HEK293 (cell line): ENCODE results near the gene MSRB3.

Source experiments
- ATF2 ChIP-seq: fragments of 450-650 bp; formaldehyde crosslinking; IDR thresholded peaks from 2 replicates; pipeline ENCODE4 v1.5.1; 2016; ENCODE audit warnings: missing biosample characterization, missing genetic modification characterization, low read depth
- EGR2 ChIP-seq: fragments of 450-650 bp; formaldehyde crosslinking; IDR thresholded peaks from 2 replicates; pipeline ENCODE4 v1.5.1; 2016; ENCODE audit warnings: low read depth, missing biosample characterization, missing genetic modification characterization
- OSR2 ChIP-seq: fragments of 450-650 bp; formaldehyde crosslinking; IDR thresholded peaks from 2 replicates; pipeline ENCODE4 v1.5.1; 2016; ENCODE audit warnings: missing biosample characterization, missing genetic modification characterization
- PBX3 ChIP-seq: sonication (generic); formaldehyde crosslinking; IDR thresholded peaks from 2 replicates; pipeline ENCODE4 v1.8.1; 2022; ENCODE audit warnings: mild to moderate bottlenecking, moderate library complexity, missing genetic modification reagents
- TCF7L2 ChIP-seq: IDR thresholded peaks from 2 replicates; pipeline ENCODE4 v1.6.1; 2011; ENCODE audit warnings: low read depth, mild to moderate bottlenecking, inconsistent platforms, low read length, moderate library complexity, borderline replicate concordance
- ZBTB20 ChIP-seq: fragments of 450-650 bp; formaldehyde crosslinking; IDR thresholded peaks from 2 replicates; pipeline ENCODE4 v1.5.1; 2016; ENCODE audit warnings: missing biosample characterization, missing genetic modification characterization
- ZBTB21 ChIP-seq: fragments of 450-650 bp; formaldehyde crosslinking; IDR thresholded peaks from 2 replicates; pipeline ENCODE4 v1.5.1; 2017; ENCODE audit warnings: missing biosample characterization, missing genetic modification characterization
- ZFP3 ChIP-seq: fragments of 450-650 bp; formaldehyde crosslinking; IDR thresholded peaks from 2 replicates; pipeline ENCODE4 v1.5.1; 2016; ENCODE audit warnings: low read depth, missing biosample characterization, missing genetic modification characterization
- ZFP37 ChIP-seq: fragments of 450-650 bp; formaldehyde crosslinking; IDR thresholded peaks from 2 replicates; pipeline ENCODE4 v1.5.1; 2016; ENCODE audit warnings: missing biosample characterization, missing genetic modification characterization
- ZNF2 ChIP-seq: fragments of 450-650 bp; formaldehyde crosslinking; IDR thresholded peaks from 2 replicates; pipeline ENCODE4 v1.5.1; 2016; ENCODE audit warnings: missing biosample characterization, missing genetic modification characterization
- ZNF24 ChIP-seq: fragments of 450-650 bp; formaldehyde crosslinking; IDR thresholded peaks from 2 replicates; pipeline ENCODE4 v1.5.1; 2016; ENCODE audit warnings: missing biosample characterization, missing genetic modification characterization
- ZNF311 ChIP-seq: fragments of 450-650 bp; formaldehyde crosslinking; IDR thresholded peaks from 2 replicates; pipeline ENCODE4 v1.5.1; 2017; ENCODE audit warnings: missing biosample characterization, missing genetic modification characterization, borderline replicate concordance
- ZNF335 ChIP-seq: fragments of 450-650 bp; formaldehyde crosslinking; conservative IDR thresholded peaks from 2 replicates; pipeline ENCODE4 v1.5.1; 2016; ENCODE audit warnings: missing biosample characterization, missing genetic modification characterization
- ZNF366 ChIP-seq: fragments of 450-650 bp; formaldehyde crosslinking; conservative IDR thresholded peaks from 2 replicates; pipeline ENCODE4 v1.5.1; 2016; ENCODE audit warnings: missing biosample characterization, missing genetic modification characterization
- ZNF558 ChIP-seq: fragments of 450-650 bp; formaldehyde crosslinking; IDR thresholded peaks from 2 replicates; pipeline ENCODE4 v1.5.1; 2016; ENCODE audit warnings: missing biosample characterization, missing genetic modification characterization
- ZNF792 ChIP-seq: fragments of 450-650 bp; formaldehyde crosslinking; IDR thresholded peaks from 2 replicates; pipeline ENCODE4 v1.5.1; 2016; ENCODE audit warnings: missing biosample characterization, missing genetic modification characterization
- ZXDB ChIP-seq: fragments of 450-650 bp; formaldehyde crosslinking; IDR thresholded peaks from 2 replicates; pipeline ENCODE4 v1.5.1; 2016; ENCODE audit warnings: missing biosample characterization, missing genetic modification characterization
- TF ChIP-seq, protein P1 (sequence below): fragments of 450-650 bp; formaldehyde crosslinking; IDR thresholded peaks from 2 replicates; pipeline ENCODE4 v1.5.1; 2016; ENCODE audit warnings: missing biosample characterization, missing genetic modification characterization, borderline replicate concordance
- TF ChIP-seq, protein P2 (sequence below): fragments of 450-650 bp; formaldehyde crosslinking; conservative IDR thresholded peaks from 2 replicates; pipeline ENCODE4 v1.5.1; 2016; ENCODE audit warnings: low read depth, missing biosample characterization, missing genetic modification characterization
- TF ChIP-seq, protein P3 (sequence below): fragments of 450-650 bp; formaldehyde crosslinking; IDR thresholded peaks from 2 replicates; pipeline ENCODE4 v1.5.1; 2017; ENCODE audit warnings: missing biosample characterization, missing genetic modification characterization
- TF ChIP-seq, protein P4 (sequence below): fragments of 450-650 bp; IDR thresholded peaks from 2 replicates; pipeline ENCODE4 v1.5.1; 2018; ENCODE audit warnings: missing biosample characterization, mild to moderate bottlenecking, missing genetic modification characterization

The MSRB3 gene

DNA sequence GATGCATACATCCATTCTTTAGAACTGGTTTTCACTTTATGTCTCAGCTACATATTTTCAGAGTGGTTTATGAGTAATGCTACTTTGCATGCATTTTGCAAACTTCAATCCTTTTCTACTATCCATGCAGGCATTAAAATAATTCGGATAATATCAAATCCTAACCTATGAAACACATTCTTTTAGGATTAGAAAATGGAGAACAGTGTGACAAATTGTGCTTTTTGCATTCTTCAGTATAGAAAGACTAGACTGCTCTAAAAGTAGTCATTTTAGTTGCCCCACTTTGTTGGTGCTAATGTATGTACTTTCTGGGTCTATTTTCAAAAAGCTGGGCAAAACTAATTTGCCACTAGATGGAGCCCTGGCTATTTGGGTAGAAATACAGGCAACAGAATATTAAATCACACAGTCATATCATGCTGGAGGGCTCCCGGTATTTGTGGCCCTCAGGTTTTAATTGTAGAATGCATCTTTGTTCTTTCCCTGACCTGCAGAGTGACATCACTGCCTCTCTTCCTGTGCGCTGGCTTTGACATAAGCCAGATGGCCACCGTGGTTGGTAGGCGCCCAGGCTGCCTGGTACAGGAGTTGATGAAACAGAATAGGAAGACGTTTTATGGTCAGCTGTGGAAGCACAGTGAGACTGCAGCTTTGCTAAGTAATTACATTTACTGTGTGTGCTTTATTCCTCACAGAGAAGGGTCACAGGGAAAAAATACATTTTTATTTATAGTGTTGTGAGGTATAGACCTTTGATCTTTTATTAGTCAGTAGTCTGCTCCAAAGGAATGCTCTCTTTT, 28.1 kb downstream of the MSRB3 start (continued):
- no peak for TF ChIP-seq ZNF792 (tag by site-specific recombination)
- TF ChIP-seq ZNF335 (tag by site-specific recombination) = peak; percentile 69
- TF ChIP-seq, protein P1, sequence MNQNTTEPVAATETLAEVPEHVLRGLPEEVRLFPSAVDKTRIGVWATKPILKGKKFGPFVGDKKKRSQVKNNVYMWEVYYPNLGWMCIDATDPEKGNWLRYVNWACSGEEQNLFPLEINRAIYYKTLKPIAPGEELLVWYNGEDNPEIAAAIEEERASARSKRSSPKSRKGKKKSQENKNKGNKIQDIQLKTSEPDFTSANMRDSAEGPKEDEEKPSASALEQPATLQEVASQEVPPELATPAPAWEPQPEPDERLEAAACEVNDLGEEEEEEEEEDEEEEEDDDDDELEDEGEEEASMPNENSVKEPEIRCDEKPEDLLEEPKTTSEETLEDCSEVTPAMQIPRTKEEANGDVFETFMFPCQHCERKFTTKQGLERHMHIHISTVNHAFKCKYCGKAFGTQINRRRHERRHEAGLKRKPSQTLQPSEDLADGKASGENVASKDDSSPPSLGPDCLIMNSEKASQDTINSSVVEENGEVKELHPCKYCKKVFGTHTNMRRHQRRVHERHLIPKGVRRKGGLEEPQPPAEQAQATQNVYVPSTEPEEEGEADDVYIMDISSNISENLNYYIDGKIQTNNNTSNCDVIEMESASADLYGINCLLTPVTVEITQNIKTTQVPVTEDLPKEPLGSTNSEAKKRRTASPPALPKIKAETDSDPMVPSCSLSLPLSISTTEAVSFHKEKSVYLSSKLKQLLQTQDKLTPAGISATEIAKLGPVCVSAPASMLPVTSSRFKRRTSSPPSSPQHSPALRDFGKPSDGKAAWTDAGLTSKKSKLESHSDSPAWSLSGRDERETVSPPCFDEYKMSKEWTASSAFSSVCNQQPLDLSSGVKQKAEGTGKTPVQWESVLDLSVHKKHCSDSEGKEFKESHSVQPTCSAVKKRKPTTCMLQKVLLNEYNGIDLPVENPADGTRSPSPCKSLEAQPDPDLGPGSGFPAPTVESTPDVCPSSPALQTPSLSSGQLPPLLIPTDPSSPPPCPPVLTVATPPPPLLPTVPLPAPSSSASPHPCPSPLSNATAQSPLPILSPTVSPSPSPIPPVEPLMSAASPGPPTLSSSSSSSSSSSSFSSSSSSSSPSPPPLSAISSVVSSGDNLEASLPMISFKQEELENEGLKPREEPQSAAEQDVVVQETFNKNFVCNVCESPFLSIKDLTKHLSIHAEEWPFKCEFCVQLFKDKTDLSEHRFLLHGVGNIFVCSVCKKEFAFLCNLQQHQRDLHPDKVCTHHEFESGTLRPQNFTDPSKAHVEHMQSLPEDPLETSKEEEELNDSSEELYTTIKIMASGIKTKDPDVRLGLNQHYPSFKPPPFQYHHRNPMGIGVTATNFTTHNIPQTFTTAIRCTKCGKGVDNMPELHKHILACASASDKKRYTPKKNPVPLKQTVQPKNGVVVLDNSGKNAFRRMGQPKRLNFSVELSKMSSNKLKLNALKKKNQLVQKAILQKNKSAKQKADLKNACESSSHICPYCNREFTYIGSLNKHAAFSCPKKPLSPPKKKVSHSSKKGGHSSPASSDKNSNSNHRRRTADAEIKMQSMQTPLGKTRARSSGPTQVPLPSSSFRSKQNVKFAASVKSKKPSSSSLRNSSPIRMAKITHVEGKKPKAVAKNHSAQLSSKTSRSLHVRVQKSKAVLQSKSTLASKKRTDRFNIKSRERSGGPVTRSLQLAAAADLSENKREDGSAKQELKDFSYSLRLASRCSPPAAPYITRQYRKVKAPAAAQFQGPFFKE = no peak
- peak; percentile 24; the same call in 1 of the 2 replicates for TF ChIP-seq ATF2 (tag by site-specific recombination)
- peak; percentile 86 for TF ChIP-seq ZBTB21 (tag by site-specific recombination)
- no peak for TF ChIP-seq EGR2 (tag by site-specific recombination)
- TF ChIP-seq ZNF24 = 0 out of 2 replicates have a peak, but pooled peaks have one; percentile 37
- TF ChIP-seq OSR2 (tag by site-specific recombination) = peak; percentile 76
- 0 out of 2 replicates have a peak, but pooled peaks have one; percentile 25 for TF ChIP-seq ZXDB (tag by site-specific recombination)
- peak; percentile 43; the same call in 1 of the 2 replicates for TF ChIP-seq ZBTB20 (tag by site-specific recombination)
- TF ChIP-seq, protein P2, sequence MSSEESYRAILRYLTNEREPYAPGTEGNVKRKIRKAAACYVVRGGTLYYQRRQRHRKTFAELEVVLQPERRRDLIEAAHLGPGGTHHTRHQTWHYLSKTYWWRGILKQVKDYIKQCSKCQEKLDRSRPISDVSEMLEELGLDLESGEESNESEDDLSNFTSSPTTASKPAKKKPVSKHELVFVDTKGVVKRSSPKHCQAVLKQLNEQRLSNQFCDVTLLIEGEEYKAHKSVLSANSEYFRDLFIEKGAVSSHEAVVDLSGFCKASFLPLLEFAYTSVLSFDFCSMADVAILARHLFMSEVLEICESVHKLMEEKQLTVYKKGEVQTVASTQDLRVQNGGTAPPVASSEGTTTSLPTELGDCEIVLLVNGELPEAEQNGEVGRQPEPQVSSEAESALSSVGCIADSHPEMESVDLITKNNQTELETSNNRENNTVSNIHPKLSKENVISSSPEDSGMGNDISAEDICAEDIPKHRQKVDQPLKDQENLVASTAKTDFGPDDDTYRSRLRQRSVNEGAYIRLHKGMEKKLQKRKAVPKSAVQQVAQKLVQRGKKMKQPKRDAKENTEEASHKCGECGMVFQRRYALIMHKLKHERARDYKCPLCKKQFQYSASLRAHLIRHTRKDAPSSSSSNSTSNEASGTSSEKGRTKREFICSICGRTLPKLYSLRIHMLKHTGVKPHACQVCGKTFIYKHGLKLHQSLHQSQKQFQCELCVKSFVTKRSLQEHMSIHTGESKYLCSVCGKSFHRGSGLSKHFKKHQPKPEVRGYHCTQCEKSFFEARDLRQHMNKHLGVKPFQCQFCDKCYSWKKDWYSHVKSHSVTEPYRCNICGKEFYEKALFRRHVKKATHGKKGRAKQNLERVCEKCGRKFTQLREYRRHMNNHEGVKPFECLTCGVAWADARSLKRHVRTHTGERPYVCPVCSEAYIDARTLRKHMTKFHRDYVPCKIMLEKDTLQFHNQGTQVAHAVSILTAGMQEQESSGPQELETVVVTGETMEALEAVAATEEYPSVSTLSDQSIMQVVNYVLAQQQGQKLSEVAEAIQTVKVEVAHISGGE (tag by site-specific recombination) = no peak
- no peak for TF ChIP-seq ZNF311 (tag by site-specific recombination)
- TF ChIP-seq, protein P3, sequence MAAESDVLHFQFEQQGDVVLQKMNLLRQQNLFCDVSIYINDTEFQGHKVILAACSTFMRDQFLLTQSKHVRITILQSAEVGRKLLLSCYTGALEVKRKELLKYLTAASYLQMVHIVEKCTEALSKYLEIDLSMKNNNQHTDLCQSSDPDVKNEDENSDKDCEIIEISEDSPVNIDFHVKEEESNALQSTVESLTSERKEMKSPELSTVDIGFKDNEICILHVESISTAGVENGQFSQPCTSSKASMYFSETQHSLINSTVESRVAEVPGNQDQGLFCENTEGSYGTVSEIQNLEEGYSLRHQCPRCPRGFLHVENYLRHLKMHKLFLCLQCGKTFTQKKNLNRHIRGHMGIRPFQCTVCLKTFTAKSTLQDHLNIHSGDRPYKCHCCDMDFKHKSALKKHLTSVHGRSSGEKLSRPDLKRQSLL (tag by site-specific recombination) = 0 out of 2 replicates have a peak, but pooled peaks have one; percentile 18
- TF ChIP-seq, protein P4, sequence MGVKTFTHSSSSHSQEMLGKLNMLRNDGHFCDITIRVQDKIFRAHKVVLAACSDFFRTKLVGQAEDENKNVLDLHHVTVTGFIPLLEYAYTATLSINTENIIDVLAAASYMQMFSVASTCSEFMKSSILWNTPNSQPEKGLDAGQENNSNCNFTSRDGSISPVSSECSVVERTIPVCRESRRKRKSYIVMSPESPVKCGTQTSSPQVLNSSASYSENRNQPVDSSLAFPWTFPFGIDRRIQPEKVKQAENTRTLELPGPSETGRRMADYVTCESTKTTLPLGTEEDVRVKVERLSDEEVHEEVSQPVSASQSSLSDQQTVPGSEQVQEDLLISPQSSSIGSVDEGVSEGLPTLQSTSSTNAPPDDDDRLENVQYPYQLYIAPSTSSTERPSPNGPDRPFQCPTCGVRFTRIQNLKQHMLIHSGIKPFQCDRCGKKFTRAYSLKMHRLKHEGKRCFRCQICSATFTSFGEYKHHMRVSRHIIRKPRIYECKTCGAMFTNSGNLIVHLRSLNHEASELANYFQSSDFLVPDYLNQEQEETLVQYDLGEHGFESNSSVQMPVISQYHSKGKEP = peak; percentile 53; the same call in 1 of the 2 replicates
- no peak for TF ChIP-seq PBX3 (CRISPR knock-in tag)
- peak; percentile 42; the same call in 1 of the 2 replicates for TF ChIP-seq TCF7L2
- 0 out of 2 replicates have a peak, but pooled peaks have one; percentile 68 for TF ChIP-seq ZFP37 (tag by site-specific recombination)
- peak; percentile 63 for TF ChIP-seq ZNF366 (tag by site-specific recombination)
- TF ChIP-seq ZNF558 (tag by site-specific recombination) = 0 out of 2 replicates have a peak, but pooled peaks have one; percentile 31
- no peak for TF ChIP-seq ZFP3 (tag by site-specific recombination)
- TF ChIP-seq ZNF2 (tag by site-specific recombination) = 0 out of 2 replicates have a peak, but pooled peaks have one; percentile 20
